ENCODE measurements around the gene FGFBP1.

GRCh38 chr4:15902746-15903145 is 35.8 kb downstream of the FGFBP1 start:
- TF ChIP-seq CTCF (IDR thresholded peaks at IDR 0.05; ENCODE audit: poor library complexity, severe bottlenecking) (no peak), EP300 (conservative IDR thresholded peaks at IDR 0.05; ENCODE audit: poor library complexity, severe bottlenecking) (no peak), EZH2 (IDR thresholded peaks at IDR 0.05; ENCODE audit: borderline replicate concordance, insufficient read depth, low read length, poor library complexity, severe bottlenecking) (no peak), POLR2AphosphoS5 (IDR thresholded peaks at IDR 0.05) (no peak)

All from neural cell (in vitro differentiated cells).